Uterus (tissue), 4 donors: ENCODE results near the gene PIK3C3. TPM values are rescaled to one million over a fixed set of nuclear protein-coding genes. Genes with fewer than 3 reads are reported as not detected.

Experiments used
- DNase-seq, 2 donors: peaks; one replicate each; pipeline ENCODE4 v3.0.0-alpha.2; 2019 to 2020
- H3K27ac ChIP-seq, 2 donors: fragments of 200-600 bp; sonication (generic); 1 replicate in 1 of 2; 2 replicates in 1 of 2; pipeline ENCODE4 v1.5.1; 2016 to 2018
- H3K27me3 ChIP-seq, 2 donors: fragments of 200-600 bp; sonication (generic); one replicate each; pipeline ENCODE4 v1.5.1; 2018 to 2019; ENCODE audit warnings: control low read depth in 1 of 2
- H3K36me3 ChIP-seq, 2 donors: fragments of 200-600 bp; sonication (generic); one replicate each; pipeline ENCODE4 v1.5.1; 2019; ENCODE audit warnings: control low read depth in 1 of 2
- H3K4me1 ChIP-seq, 2 donors: fragments of 200-600 bp; sonication (generic); one replicate each; pipeline ENCODE4 v1.5.1; 2018 to 2019; ENCODE audit warnings: control low read depth in 1 of 2
- H3K4me3 ChIP-seq, 2 donors: fragments of 200-600 bp; sonication (generic); 1 replicate in 1 of 2; 2 replicates in 1 of 2; pipeline ENCODE4 v1.5.1; 2018 to 2019; ENCODE audit warnings: mild to moderate bottlenecking in 1 of 2
- H3K9me3 ChIP-seq, 2 donors: fragments of 200-600 bp; sonication (generic); one replicate each; pipeline ENCODE4 v1.5.1; 2019; ENCODE audit warnings: control low read depth in 1 of 2
- CTCF ChIP-seq, 4 experiments: fragments of 200-600 bp in 2 of 4; fragments of 450-650 bp in 2 of 4; sonication (generic) in 2 of 4; IDR thresholded peaks; one replicate each; pipeline ENCODE4 v1.5.1; 2016 to 2019; ENCODE audit warnings: antibody characterized with exemption in 4 of 4, mild to moderate bottlenecking in 2 of 4, moderate library complexity in 1 of 4
- POLR2A ChIP-seq, 2 donors: fragments of 450-650 bp; IDR thresholded peaks; one replicate each; pipeline ENCODE4 v1.6.1; 2016; ENCODE audit warnings: antibody characterized with exemption in 2 of 2, mild to moderate bottlenecking in 1 of 2, moderate library complexity in 1 of 2
- intact Hi-C: fragments of 100-400 bp; cut with DNase I; formaldehyde crosslinking; loops from one replicate; pipeline ENCODE4 v1.15.1; 2023; ENCODE audit warnings: low total_unique reads
- total RNA-seq, 4 donors: library from RNA; depleted of rRNA in 3 of 4; stranded (reverse); fragments of >200 nt in 3 of 4; gene quantifications; one replicate each; pipeline versions ENCODE4 v1.1.0 to v1.2.4, GENCODE V29; 2014 to 2023
- donor health status: DM: yes; HTN: yes; CAD: no.

Gene PIK3C3
- total RNA-seq, 4 donors from 2014 or later: 57.6 to 114 (median 82.2) TPM

GRCh38 chr18:41965634-41966255 lies 10.7 kb downstream of the PIK3C3 start:
- no peak for DNase-seq

GRCh38 chr18:41966943-41967342 lies 11.9 kb downstream of the PIK3C3 start:
- Histone ChIP-seq H3K4me3 (no peak overlapping the region), H3K4me1 (peaks cover 0 to 2% of the 10 kb centered on the region in 2 donors), H3K27ac (no peak overlapping the region), H3K9me3 (no peaks in the 10 kb centered on the region), H3K27me3 (no peaks in the 10 kb centered on the region), H3K36me3 (no peaks in the 10 kb centered on the region)
- intact Hi-C loops: no loop called here
- no peak for DNase-seq
- no peak for TF ChIP-seq POLR2A (IDR thresholded peaks at IDR 0.05)
- TF ChIP-seq CTCF (IDR thresholded peaks at IDR 0.05): no peak

More at GRCh38 chr18:41965634-41966255, 10.7 kb downstream of the PIK3C3 start:
- intact Hi-C loops: no loop called here
- H3K4me3 ChIP-seq: no peak overlapping the region
- no peaks in the 10 kb centered on the region for H3K9me3 ChIP-seq
- no peak overlapping the region for H3K27ac ChIP-seq
- TF ChIP-seq CTCF (IDR thresholded peaks at IDR 0.05): no peak
- TF ChIP-seq POLR2A (IDR thresholded peaks at IDR 0.05): no peak
- no peaks in the 10 kb centered on the region for H3K4me1 ChIP-seq
- H3K36me3 ChIP-seq: no peaks in the 10 kb centered on the region
- H3K27me3 ChIP-seq: no peaks in the 10 kb centered on the region

GRCh38 chr18:41967680-41968079 lies 12.6 kb downstream of the PIK3C3 start:
- no peaks in the 10 kb centered on the region for H3K9me3 ChIP-seq
- no peak for DNase-seq
- no peak overlapping the region for H3K27ac ChIP-seq
- TF ChIP-seq POLR2A (IDR thresholded peaks at IDR 0.05) (no peak), CTCF (IDR thresholded peaks at IDR 0.05) (no peak)
- intact Hi-C loops: no loop called here
- H3K4me3 ChIP-seq: no peak overlapping the region
- H3K4me1 ChIP-seq: peaks cover 0 to 6% of the 10 kb centered on the region in 2 donors
- no peaks in the 10 kb centered on the region for H3K36me3 ChIP-seq
- H3K27me3 ChIP-seq: no peaks in the 10 kb centered on the region

- intact Hi-C loops: no loop called here
- Histone ChIP-seq H3K36me3 (no peaks in the 10 kb centered on the region), H3K4me1 (peaks cover 0 to 13% of the 10 kb centered on the region in 2 donors), H3K27me3 (no peaks in the 10 kb centered on the region), H3K27ac (no peak overlapping the region), H3K9me3 (no peaks in the 10 kb centered on the region), H3K4me3 (no peak overlapping the region)
- TF ChIP-seq CTCF (IDR thresholded peaks at IDR 0.05): no peak
- no peak for TF ChIP-seq POLR2A (IDR thresholded peaks at IDR 0.05)
- DNase-seq: no peak
These were observed 14.8 kb downstream of the PIK3C3 start for GRCh38 chr18:41969881-41970280.

- Histone ChIP-seq H3K4me1 (peaks cover 0 to 13% of the 10 kb centered on the region in 2 donors), H3K27me3 (no peaks in the 10 kb centered on the region), H3K4me3 (no peak overlapping the region), H3K27ac (no peak overlapping the region), H3K36me3 (no peaks in the 10 kb centered on the region), H3K9me3 (no peaks in the 10 kb centered on the region)
- no peak for DNase-seq
- TF ChIP-seq CTCF (IDR thresholded peaks at IDR 0.05): no peak
- TF ChIP-seq POLR2A (IDR thresholded peaks at IDR 0.05): no peak
- intact Hi-C loops: no loop called here
These were observed 17.3 kb downstream of the PIK3C3 start for GRCh38 chr18:41972067-41972925.
